Panc1 (cell line): ENCODE data around the gene OGDH. TPM values are rescaled to one million over a fixed set of nuclear protein-coding genes. Genes with fewer than 3 reads are reported as not detected.
A peak's percentile ranks its signal among the peaks of the same experiment; 100 is the strongest.
"Not testable (repeated sequence)": the region's sequence is repeated elsewhere in the genome, so short reads cannot be mapped to it uniquely, and the experiment has no call there.

Experiments
- ATAC-seq: fragments of 200-7000 bp; cut with Tn5 transposase; 2 replicates; pipeline ENCODE4 v1.9.1; 2020; ENCODE audit warnings: mild to moderate bottlenecking, moderate library complexity
- BruUV-seq: library from RNA; stranded (reverse); fragments of 400-500 nt; replicated peaks from 2 replicates; lab custom pipeline; 2021; lab: Mats Ljungman, UMichigan
- CTCF ChIA-PET: fragments of 300-600 bp; sonication (Branson Sonifier 250); formaldehyde crosslinking; loops from one replicate; lab custom pipeline; 2022; ENCODE audit warnings: antibody characterized with exemption; lab: Charles Lee
- POLR2A ChIA-PET: fragments of 300-600 bp; sonication (Branson Sonifier 250); formaldehyde crosslinking; loops from one replicate; lab custom pipeline; 2022; ENCODE audit warnings: antibody characterized with exemption; lab: Charles Lee
- DNase-seq: peaks from one replicate; pipeline ENCODE4 v3.0.0-alpha.2; 2010; ENCODE audit warnings: low read depth, low spot score
- H3K27ac ChIP-seq: 2 replicates; pipeline ENCODE4 v1.5.1; 2011; ENCODE audit warnings: mild to moderate bottlenecking, low read length, inconsistent platforms
- H3K27me3 ChIP-seq: fragments of 200-500 bp; sonication (Bioruptor generic); 2 replicates; pipeline ENCODE4 v1.6.0; 2014; ENCODE audit warnings: low read length, inconsistent platforms; ENCODE audit not compliant: control insufficient read depth, insufficient read depth
- H3K36me3 ChIP-seq: fragments of 200-500 bp; sonication (Bioruptor generic); 2 replicates; pipeline ENCODE4 v1.5.1; 2014; ENCODE audit warnings: inconsistent platforms, mild to moderate bottlenecking, low read length, moderate library complexity; ENCODE audit not compliant: control insufficient read depth, insufficient read depth
- H3K4me1 ChIP-seq: 2 replicates; pipeline ENCODE4 v1.5.1; 2011; ENCODE audit warnings: inconsistent platforms, mild to moderate bottlenecking, low read length, moderate library complexity; ENCODE audit not compliant: control insufficient read depth, insufficient read depth
- H3K4me3 ChIP-seq, 2 experiments: 2 replicates each; pipeline ENCODE4 v1.5.1; 2011 to 2012; ENCODE audit warnings: low read depth in 2 of 2, low read length in 2 of 2, mild to moderate bottlenecking in 2 of 2, inconsistent platforms in 1 of 2, moderate library complexity in 1 of 2
- H3K9me3 ChIP-seq: fragments of 200-500 bp; sonication (Bioruptor generic); 2 replicates; pipeline ENCODE4 v1.5.1; 2014; ENCODE audit warnings: low read depth, mild to moderate bottlenecking, inconsistent platforms, low read length, moderate library complexity; ENCODE audit not compliant: control insufficient read depth, insufficient read depth
- CTCF ChIP-seq: fragments of 450-650 bp; IDR thresholded peaks from 2 replicates; pipeline ENCODE4 v1.5.1; 2017; ENCODE audit warnings: mild to moderate bottlenecking
- POLR2AphosphoS5 ChIP-seq: IDR thresholded peaks from 2 replicates; pipeline ENCODE4 v1.6.1; 2012; ENCODE audit warnings: mild to moderate bottlenecking, low read depth, low read length, moderate library complexity
- REST ChIP-seq, 2 experiments: IDR thresholded peaks; 2 replicates each; pipeline ENCODE4 v1.6.1; 2011 to 2012; ENCODE audit warnings: low read depth in 2 of 2, control low read depth in 1 of 2, low read length in 1 of 2, mild to moderate bottlenecking in 1 of 2, moderate library complexity in 1 of 2; ENCODE audit not compliant: insufficient read depth in 1 of 2
- SIN3A ChIP-seq: IDR thresholded peaks from 2 replicates; pipeline ENCODE4 v1.6.1; 2012; ENCODE audit warnings: low read depth, mild to moderate bottlenecking, low read length, moderate library complexity, borderline replicate concordance; ENCODE audit not compliant: insufficient read depth
- TCF7L2 ChIP-seq: IDR thresholded peaks from 2 replicates; pipeline ENCODE4 v1.6.1; 2011; ENCODE audit warnings: mild to moderate bottlenecking, low read depth, low read length, inconsistent platforms
- in situ Hi-C: cut with HindIII; loops from 2 replicates; pipeline ENCODE4 v1.10.0; 2016; ENCODE audit warnings: low sequenced_read_pairs, low pct_unique_long_range_greater_than_20kb
- intact Hi-C: fragments of 100-400 bp; cut with micrococcal nuclease; formaldehyde crosslinking; loops from one replicate; pipeline ENCODE4 v1.10.0; 2022; ENCODE audit not compliant: unreplicated experiment
- total RNA-seq: library from RNA; stranded (reverse); gene quantifications from one replicate; pipeline ENCODE4 v1.2.1, GENCODE V29; 2021; ENCODE audit not compliant: unreplicated experiment

Gene OGDH
- total RNA-seq, 1 experiment from 2014 or later = 166 TPM

GRCh38 chr7:44729949-44730590, 123.6 kb downstream of the OGDH start:
- peaks cover 3% of the 10 kb centered on the region; the same call in 1 of the 2 replicates for H3K4me1 ChIP-seq
- DNase-seq (no peak), ATAC-seq (0 out of 2 replicates have a peak, but pooled peaks have one; percentile 22)
- no peaks in the 10 kb centered on the region for H3K27me3 ChIP-seq
- H3K36me3 ChIP-seq = no peaks in the 10 kb centered on the region
- intact Hi-C loops (no loop called here), in situ Hi-C loops (no loop called here)
- BruUV-seq = no TSS peak
- TF ChIP-seq REST (IDR thresholded peaks at IDR 0.05; ENCODE audit: insufficient read depth in 1 of 2, low read depth in 2 of 2, low read length in 1 of 2) = no peak
- no peak for TF ChIP-seq POLR2AphosphoS5
- TF ChIP-seq CTCF = no peak
- TF ChIP-seq SIN3A = no peak
- no peak for TF ChIP-seq TCF7L2
- ChIA-PET CTCF (no interaction called here), POLR2A (no interaction called here)
- H3K9me3 ChIP-seq = no peaks in the 10 kb centered on the region
- H3K4me3 ChIP-seq = no peak overlapping the region
- H3K27ac ChIP-seq = no peak overlapping the region

GRCh38 chr7:44732971-44733370, 126.5 kb downstream of the OGDH start:
- ChIA-PET CTCF (interaction anchor here (0.7 kb wide), 1 partner anchor 329 kb away, joined by 9 read pairs; no protein-coding TSS in a partner anchor), POLR2A (interaction anchor here (0.7 kb wide), 1 partner anchor 144 kb away, joined by 4 read pairs; no protein-coding TSS in a partner anchor)
- H3K36me3 ChIP-seq, H3K4me1 ChIP-seq, H3K4me3 ChIP-seq, ATAC-seq, BruUV-seq, intact Hi-C loops, H3K27me3 ChIP-seq, DNase-seq, in situ Hi-C loops, H3K27ac ChIP-seq, H3K9me3 ChIP-seq: not testable (repeated sequence)
